Fibroblast of skin of abdomen (primary cell): ENCODE results near the gene RAD9A.

Experiments
- DNase-seq: peaks from one replicate; pipeline ENCODE4 v3.0.0-alpha.2; 2013

The RAD9A gene

GRCh38 chr11:67441098-67441563, 49.3 kb downstream of the RAD9A start:
- DNase-seq, result no peak

- DNase-seq, result no peak
Measured at GRCh38 chr11:67441731-67442351, 50.1 kb downstream of the RAD9A start.

GRCh38 chr11:67442504-67443404, 51.0 kb downstream of the RAD9A start:
- no peak for DNase-seq

GRCh38 chr11:67445515-67445914, 53.7 kb downstream of the RAD9A start:
- DNase-seq, result no peak
